GM23248 (cell line): ENCODE results near the gene CCDC187. TPM values are rescaled to one million over a fixed set of nuclear protein-coding genes. Genes with fewer than 3 reads are reported as not detected.

ENCODE experiments used
- DNase-seq: peaks from one replicate; pipeline ENCODE4 v3.0.0-alpha.2; 2015
- H2AFZ ChIP-seq: fragments of 200-600 bp; sonication (generic); 2 replicates; pipeline ENCODE4 v1.6.1; 2016; ENCODE audit warnings: antibody characterized with exemption
- H3F3A ChIP-seq: fragments of 200-600 bp; sonication (generic); 2 replicates; pipeline ENCODE4 v1.6.1; 2016; ENCODE audit warnings: mild to moderate bottlenecking, antibody characterized with exemption, mixed run types; ENCODE audit not compliant: insufficient read depth
- H3K27ac ChIP-seq: fragments of 200-600 bp; sonication (generic); 2 replicates; pipeline ENCODE4 v1.5.1; 2016; ENCODE audit warnings: mild to moderate bottlenecking
- H3K27me3 ChIP-seq: fragments of 200-600 bp; sonication (generic); replicated peaks from 2 replicates; pipeline ENCODE4 v1.6.1; 2016; ENCODE audit warnings: mild to moderate bottlenecking; ENCODE audit not compliant: insufficient read depth
- H3K36me3 ChIP-seq: fragments of 200-600 bp; sonication (generic); 2 replicates; pipeline ENCODE4 v1.6.1; 2016; ENCODE audit warnings: low read depth, mild to moderate bottlenecking
- H3K4me1 ChIP-seq: fragments of 200-600 bp; sonication (generic); 2 replicates; pipeline ENCODE4 v1.6.1; 2016; ENCODE audit warnings: mild to moderate bottlenecking; ENCODE audit not compliant: insufficient read depth
- H3K4me2 ChIP-seq: fragments of 200-600 bp; sonication (generic); one replicate; pipeline ENCODE4 v1.6.1; 2016; ENCODE audit warnings: mild to moderate bottlenecking; ENCODE audit not compliant: unreplicated experiment
- H3K4me3 ChIP-seq: fragments of 200-600 bp; sonication (generic); 2 replicates; pipeline ENCODE4 v1.5.1; 2016; ENCODE audit warnings: mild to moderate bottlenecking
- H3K79me2 ChIP-seq: fragments of 200-600 bp; sonication (generic); 2 replicates; pipeline ENCODE4 v1.6.1; 2016; ENCODE audit warnings: mild to moderate bottlenecking; ENCODE audit not compliant: insufficient read depth
- H3K9ac ChIP-seq: fragments of 200-600 bp; sonication (generic); 2 replicates; pipeline ENCODE4 v1.6.1; 2016; ENCODE audit warnings: mild to moderate bottlenecking
- H3K9me2 ChIP-seq: fragments of 200-600 bp; sonication (generic); 2 replicates; pipeline ENCODE4 v1.6.1; 2016; ENCODE audit warnings: mixed run types, mild to moderate bottlenecking, moderate library complexity; ENCODE audit not compliant: insufficient read depth
- H3K9me3 ChIP-seq: fragments of 200-600 bp; sonication (generic); one replicate; pipeline ENCODE4 v1.6.1; 2017; ENCODE audit warnings: low read depth
- H4K20me1 ChIP-seq: fragments of 200-600 bp; sonication (generic); 2 replicates; pipeline ENCODE4 v1.6.0; 2016; ENCODE audit not compliant: insufficient read depth
- EZH2 ChIP-seq: fragments of 200-600 bp; sonication (generic); IDR thresholded peaks from 2 replicates; pipeline ENCODE4 v1.6.1; 2018; ENCODE audit warnings: antibody characterized with exemption, mild to moderate bottlenecking; ENCODE audit not compliant: insufficient read depth, poor library complexity, severe bottlenecking
- EZH2phosphoT487 ChIP-seq: fragments of 200-600 bp; sonication (generic); IDR thresholded peaks from 2 replicates; pipeline ENCODE4 v1.6.1; 2018; ENCODE audit warnings: antibody characterized with exemption, moderate library complexity, mild to moderate bottlenecking, low read depth; ENCODE audit not compliant: insufficient read depth
- WGBS, 2 experiments: methylation state at CpG; one replicate each; pipeline ENCODE4 v1.1.6; 2015 to 2017; ENCODE audit warnings: low lambda C conversion rate in 2 of 2, low coverage in 1 of 2; ENCODE audit errors: missing lambda C conversion rate in 2 of 2; 5-methylcytosine and 5-hydroxymethylcytosine counted together
- in situ Hi-C: fragments of 300-500 bp; cut with MboI; formaldehyde crosslinking; loops from 2 replicates; pipeline ENCODE4 v1.15.0; 2020
- polyA plus RNA-seq: library from polyadenylated mRNA; unstranded; fragments of >200 nt; fragmentation: Nextera tagmentation; extraction: Ambion mirVana; gene quantifications from 2 replicates; pipeline ENCODE4 v1.2.1, GENCODE V29; 2016
- total RNA-seq: library from RNA; depleted of rRNA; stranded (reverse); fragments of >200 nt; shearing (Covaris generic); gene quantifications from 2 replicates; pipeline ENCODE4 v1.2.3, GENCODE V29; 2014

CCDC187 gene
- total and polyA plus RNA-seq, 2 experiments from 2014 or later, result not detected

- H2AFZ ChIP-seq, result no peak overlapping the region
- no peaks in the 10 kb centered on the region for H3K79me2 ChIP-seq
- H3K9me2 ChIP-seq, result no peaks in the 10 kb centered on the region
- no peak overlapping the region for H3K27ac ChIP-seq
- no peaks in the 10 kb centered on the region for H3K36me3 ChIP-seq
- no peak overlapping the region for H3K4me2 ChIP-seq
- no peaks in the 10 kb centered on the region for H3K4me1 ChIP-seq
- no peak overlapping the region for H3K4me3 ChIP-seq
- peaks cover 4% of the 10 kb centered on the region; the same call in 1 of the 2 replicates for H3F3A ChIP-seq
- no peak for DNase-seq
- peaks cover 26% of the 10 kb centered on the region; the same call in 1 of the 2 replicates for H3K27me3 ChIP-seq
- H3K9me3 ChIP-seq, result no peaks in the 10 kb centered on the region
- 75 to 76% methylated on average over 21 to 22 of the region's 22 CpGs for WGBS, 2 experiments
- no peak overlapping the region for H3K9ac ChIP-seq
- TF ChIP-seq EZH2, result no peak
- TF ChIP-seq EZH2phosphoT487, result no peak
- in situ Hi-C loops, result no loop called here
- H4K20me1 ChIP-seq, result no peaks in the 10 kb centered on the region
Measured at GRCh38 chr9:136291306-136292025, 12.4 kb downstream of the CCDC187 start.

- no peak for DNase-seq
- WGBS, 2 experiments, result 81 to 84% methylated on average over 19 to 31 of the region's 31 CpGs
- Histone ChIP-seq H3K4me3 (no peak overlapping the region), H3K4me1 (no peaks in the 10 kb centered on the region), H3K9me3 (no peaks in the 10 kb centered on the region), H3K9me2 (no peaks in the 10 kb centered on the region), H4K20me1 (no peaks in the 10 kb centered on the region), H3F3A (peaks cover 4% of the 10 kb centered on the region; the same call in 1 of the 2 replicates), H3K4me2 (no peak overlapping the region), H3K36me3 (no peaks in the 10 kb centered on the region), H3K79me2 (no peaks in the 10 kb centered on the region), H2AFZ (no peak overlapping the region), H3K9ac (no peak overlapping the region), H3K27me3 (peaks cover 19% of the 10 kb centered on the region; the same call in 1 of the 2 replicates), H3K27ac (no peak overlapping the region)
- no peak for TF ChIP-seq EZH2
- TF ChIP-seq EZH2phosphoT487, result no peak
- in situ Hi-C loops, result no loop called here
Measured at GRCh38 chr9:136290508-136291000, 13.3 kb downstream of the CCDC187 start.

DNA sequence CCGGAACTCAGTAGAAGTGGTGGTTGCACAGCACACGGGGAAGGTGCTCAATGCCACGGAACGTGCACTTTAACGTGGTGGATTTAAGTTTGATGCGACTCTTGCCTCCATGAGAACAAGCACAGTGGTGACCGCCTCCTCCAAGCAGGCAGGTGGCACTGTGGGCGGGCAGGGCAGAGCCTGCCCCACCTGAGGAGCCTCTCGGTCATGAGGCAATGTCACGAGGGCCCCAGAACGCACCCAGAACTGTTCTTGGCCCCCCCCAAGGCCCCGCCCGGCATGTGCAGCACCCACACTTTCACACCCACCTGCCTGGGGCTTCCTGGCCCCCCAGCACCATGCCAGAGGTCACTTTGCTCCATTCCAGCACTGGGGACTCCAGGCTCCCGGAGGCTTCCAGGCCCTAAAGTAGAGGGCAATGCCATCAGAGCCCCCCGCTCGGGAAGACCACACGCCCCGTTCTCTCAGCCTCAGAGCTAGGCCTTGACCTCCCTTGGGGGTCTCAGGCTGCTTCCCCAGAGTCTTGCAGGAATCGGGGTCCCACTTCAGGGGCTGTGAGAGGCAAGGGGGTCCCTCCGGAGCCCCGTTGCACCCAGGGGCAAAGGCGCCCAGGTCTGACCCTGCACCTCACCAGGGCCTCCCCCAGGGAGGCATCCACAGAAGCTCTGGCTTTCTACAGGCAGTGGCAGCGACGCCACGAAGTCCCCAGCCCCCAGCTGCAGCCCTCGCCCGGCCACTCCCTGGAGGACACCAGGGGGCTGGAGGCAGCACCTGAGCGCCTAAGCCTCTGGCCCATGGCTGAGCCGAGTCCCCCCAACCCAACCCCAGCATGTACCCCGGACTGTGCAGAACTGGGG lies 14.0 kb downstream of the CCDC187 start:
- Histone ChIP-seq H3K27me3 (peaks cover 19% of the 10 kb centered on the region; the same call in 1 of the 2 replicates), H3F3A (peaks cover 4% of the 10 kb centered on the region; the same call in 1 of the 2 replicates), H3K36me3 (no peaks in the 10 kb centered on the region), H2AFZ (no peak overlapping the region), H3K4me1 (no peaks in the 10 kb centered on the region), H3K9me2 (no peaks in the 10 kb centered on the region), H3K9ac (no peak overlapping the region), H3K27ac (no peak overlapping the region), H3K4me2 (no peak overlapping the region), H3K4me3 (no peak overlapping the region), H3K9me3 (no peaks in the 10 kb centered on the region), H4K20me1 (no peaks in the 10 kb centered on the region), H3K79me2 (no peaks in the 10 kb centered on the region)
- in situ Hi-C loops, result no loop called here
- TF ChIP-seq EZH2phosphoT487, result no peak
- WGBS, 2 experiments, result 79 to 86% methylated on average over 24 to 30 of the region's 30 CpGs
- no peak for DNase-seq

DNA sequence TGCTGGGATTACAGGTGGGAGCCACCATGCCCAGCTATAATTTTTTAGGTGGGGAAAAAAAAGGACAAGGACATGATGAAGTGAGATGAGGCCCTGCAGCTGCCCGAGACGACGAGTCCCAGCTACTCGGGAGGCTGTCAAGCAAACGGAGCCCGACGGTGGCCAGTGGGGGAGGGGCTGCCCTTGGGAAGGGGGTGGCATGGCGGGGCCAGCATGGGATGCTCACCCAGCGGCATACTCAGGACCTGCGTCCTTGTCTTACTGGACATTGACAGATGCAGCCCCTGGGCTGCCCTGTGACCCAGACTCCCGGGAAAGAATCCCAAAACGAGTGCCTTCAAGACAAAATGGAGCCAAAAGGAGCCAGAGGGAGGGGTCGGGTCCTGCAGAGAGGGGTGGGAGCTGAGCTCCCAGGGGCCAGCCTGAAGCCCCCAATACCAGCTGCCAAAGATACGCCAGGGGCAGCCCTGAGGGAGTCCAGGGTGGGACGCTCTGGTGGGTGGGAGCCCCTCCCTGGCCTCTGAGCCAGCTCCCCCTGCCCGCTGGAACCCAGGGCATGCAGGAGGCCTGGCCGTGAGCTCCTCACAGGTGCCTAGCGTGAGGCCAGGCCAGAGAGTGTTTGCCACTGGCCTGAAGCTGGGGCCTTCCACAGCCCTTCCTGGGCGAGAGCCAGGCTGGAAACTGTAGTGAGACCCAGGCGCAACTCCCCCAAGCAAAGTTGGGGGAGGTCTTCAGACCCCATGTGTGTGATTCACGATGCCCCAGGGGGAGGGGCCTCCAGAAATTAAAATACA lies 15.7 kb downstream of the CCDC187 start:
- Histone ChIP-seq H3K79me2 (no peaks in the 10 kb centered on the region), H3K9me3 (no peaks in the 10 kb centered on the region), H3K27ac (no peak overlapping the region), H4K20me1 (no peaks in the 10 kb centered on the region), H2AFZ (no peak overlapping the region), H3K4me2 (no peak overlapping the region), H3K4me3 (no peak overlapping the region), H3K36me3 (no peaks in the 10 kb centered on the region), H3K4me1 (no peaks in the 10 kb centered on the region), H3K9me2 (no peaks in the 10 kb centered on the region), H3F3A (peaks cover under 1% of the 10 kb centered on the region; the same call in 1 of the 2 replicates), H3K27me3 (peaks cover 19% of the 10 kb centered on the region; the same call in 1 of the 2 replicates), H3K9ac (no peak overlapping the region)
- no peak for TF ChIP-seq EZH2
- no peak for TF ChIP-seq EZH2phosphoT487
- 29 to 30% methylated on average over 15 to 21 of the region's 21 CpGs for WGBS, 2 experiments
- in situ Hi-C loops, result no loop called here
- no peak for DNase-seq
